Fibroblast of the conjunctiva (primary cell): ENCODE results near the gene MATCAP1.
A peak's percentile ranks its signal among the peaks of the same experiment; 100 is the strongest.

Experiments used
- DNase-seq: peaks from one replicate; pipeline ENCODE4 v3.0.0-alpha.2; 2010; ENCODE audit warnings: low read depth

MATCAP1 gene

DNA sequence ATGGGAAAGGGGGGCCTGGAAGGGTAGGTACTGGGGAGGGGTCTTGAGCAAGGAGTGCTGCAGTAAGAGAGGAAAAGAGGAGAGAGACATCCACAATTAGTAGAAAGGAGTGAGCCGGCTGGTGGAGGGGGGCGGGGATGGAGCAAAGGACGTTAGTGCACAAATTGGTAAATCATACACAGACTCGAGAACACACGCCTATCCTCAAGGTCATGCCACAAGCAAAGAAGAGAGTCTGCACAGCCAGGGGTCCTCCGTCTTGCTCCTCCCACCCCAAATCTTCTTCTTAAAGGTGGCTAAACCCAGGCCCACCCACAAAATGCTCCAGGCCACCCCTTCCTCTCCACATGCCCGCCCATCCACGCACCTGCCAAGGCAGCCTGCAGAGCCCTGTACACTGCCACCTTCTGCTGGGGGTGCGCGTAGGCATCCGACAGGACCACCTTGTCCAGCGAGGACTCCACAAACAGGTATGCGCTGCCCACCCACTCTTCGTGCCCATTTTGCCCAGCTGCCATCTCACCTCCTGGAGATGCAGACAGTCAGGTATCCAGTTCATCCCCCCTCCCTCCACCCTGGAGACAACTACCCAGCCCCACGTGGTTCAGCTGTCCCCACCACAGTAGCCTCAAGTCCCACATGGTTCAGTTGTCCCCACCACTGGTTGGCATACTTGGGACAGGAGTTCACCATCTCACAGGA is 27.5 kb downstream of the MATCAP1 start:
- DNase-seq, result no peak

DNA sequence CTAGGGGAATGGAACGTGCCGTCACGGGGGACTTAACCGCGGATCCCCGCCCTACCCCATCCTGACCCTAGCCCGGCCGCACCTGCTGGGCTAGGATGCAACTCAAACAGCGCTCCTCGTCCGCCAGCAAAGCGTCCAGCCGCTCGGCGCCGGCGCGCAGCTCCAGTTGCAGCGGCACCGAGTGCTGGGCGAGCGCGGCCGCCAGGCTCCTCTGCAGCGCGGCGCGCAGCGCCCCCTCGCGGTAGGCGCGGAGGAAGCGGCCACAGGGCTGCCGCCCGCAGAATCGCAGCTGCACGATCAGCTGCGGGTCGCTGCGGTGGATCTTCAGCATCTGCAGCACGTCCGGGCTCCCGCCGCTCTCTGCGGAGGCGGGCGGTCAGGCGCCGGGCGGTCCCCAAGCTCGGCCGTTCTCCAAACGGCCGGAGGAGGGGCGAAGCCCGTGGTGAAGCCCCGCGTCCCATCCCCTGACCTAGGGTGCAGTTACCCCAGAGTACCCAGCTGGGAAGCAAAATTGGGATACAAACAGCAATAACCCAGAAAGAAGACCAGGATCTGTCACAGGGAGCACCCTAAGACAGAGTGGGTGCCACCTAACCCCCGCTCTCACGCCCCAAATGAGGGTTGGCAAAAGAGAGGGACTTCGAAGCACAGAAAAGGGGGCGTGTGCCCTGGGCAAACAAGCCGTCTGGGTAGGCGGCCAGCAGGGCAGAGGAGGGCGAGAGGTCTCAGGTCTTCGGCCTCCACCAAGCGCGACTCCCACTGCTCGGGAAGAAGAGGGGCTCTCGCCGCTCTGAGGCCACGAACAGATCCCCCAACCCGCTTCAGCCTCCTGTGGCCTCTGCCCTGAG is 28.2 kb downstream of the MATCAP1 start:
- DNase-seq, result peak; percentile 37

DNA sequence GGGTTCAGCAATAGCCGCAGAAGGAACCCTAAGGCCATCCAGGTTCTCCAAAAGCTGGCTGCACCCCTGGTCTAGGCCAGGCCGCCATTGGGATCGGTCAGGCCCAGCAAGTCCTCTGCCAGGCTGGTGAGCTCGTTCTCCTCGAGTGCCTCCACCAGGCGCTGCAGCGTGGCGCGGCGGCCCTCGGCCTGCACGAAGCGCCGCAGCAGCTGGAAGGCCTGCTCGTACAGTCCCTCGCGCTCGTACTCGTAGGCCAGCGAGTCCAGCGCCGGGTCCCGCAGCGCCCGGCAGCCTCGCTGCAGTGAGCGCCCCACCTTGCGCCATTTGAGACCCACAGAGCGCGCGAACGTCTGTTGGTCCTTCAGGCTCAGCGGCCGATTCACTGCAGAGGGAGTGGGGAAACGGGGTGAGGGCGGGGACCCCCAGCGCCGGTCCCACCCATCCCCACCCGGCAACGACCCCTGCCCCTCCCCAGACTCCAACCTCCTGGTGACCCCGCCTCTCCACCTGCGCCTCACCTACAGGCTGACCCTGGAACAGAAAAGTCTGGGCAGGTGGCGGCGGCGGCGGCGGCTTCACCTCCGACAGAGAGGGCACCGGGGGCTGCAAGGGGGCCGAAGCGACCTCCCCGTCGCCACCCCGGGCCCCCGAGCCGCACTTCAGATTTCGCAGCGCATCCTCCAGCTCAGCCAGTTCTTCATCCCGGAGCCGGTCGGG is 29.0 kb downstream of the MATCAP1 start:
- DNase-seq, result no peak

DNA sequence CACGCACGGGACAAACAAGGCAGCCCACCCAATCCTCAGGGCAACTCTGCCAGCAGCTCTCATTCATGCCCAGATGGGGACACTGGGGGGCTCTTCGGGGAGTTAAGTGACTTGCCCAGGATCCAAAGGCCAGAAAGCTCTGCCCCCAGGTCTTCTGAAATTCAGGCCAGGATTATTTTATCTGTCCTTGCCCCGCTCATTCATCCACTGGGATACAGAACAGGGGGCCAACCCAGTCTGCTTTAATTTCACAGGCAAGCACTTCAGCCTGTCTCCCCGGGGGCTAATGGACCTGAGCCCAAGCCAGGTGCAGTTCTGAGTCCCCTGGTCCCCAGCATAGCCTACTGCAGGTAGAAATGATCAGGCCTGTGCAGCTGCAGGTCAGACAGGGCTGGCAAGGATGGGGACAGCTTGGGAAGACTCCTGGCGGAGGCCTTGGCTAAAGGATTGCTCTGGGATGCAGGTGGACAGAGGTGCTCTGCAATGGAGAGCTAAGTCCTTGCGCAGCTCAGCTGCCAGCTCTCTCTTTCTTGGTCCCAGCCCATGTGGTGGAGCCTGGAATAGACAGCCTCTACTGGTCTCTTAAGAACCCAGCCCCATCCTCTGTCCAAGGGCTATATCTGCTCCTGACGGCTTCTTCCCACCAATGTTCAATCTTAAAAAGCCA is 32.2 kb downstream of the MATCAP1 start:
- DNase-seq, result no peak

DNA sequence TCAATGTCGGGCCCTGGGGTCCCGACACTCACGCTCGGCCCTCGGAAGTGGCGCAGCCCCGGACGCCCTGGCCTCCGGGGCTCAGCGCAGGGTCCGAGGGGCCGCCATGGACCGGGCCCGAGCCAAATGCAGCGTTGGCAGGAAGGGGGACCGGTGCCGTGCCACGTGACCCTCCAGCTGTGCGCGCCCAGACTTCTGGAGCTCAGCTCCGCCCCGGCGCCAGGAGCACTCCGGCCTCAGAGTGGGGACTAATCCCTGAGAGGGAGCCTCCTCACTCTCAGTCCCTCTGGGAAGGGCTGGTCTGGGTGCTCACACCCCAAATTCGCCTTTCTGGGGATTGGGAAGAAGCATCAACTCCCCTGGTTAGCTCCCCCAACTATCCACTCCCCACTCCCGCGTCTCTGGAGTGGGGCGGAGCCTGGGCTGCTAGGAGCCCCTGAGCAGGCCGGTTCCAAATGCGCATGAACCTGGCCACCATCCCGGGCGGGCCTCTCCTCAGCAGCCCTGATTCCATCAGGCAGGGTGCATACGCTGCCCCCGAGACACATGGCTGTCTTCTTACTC is 32.8 kb downstream of the MATCAP1 start, which contains the start of gene B3GNT9:
Gene B3GNT9, minus strand, starts transcription at position 166 of the 564 bp plus-strand sequence. CDS start 513 bp downstream, outside the sequence.
- DNase-seq, result peak; percentile 41

DNA sequence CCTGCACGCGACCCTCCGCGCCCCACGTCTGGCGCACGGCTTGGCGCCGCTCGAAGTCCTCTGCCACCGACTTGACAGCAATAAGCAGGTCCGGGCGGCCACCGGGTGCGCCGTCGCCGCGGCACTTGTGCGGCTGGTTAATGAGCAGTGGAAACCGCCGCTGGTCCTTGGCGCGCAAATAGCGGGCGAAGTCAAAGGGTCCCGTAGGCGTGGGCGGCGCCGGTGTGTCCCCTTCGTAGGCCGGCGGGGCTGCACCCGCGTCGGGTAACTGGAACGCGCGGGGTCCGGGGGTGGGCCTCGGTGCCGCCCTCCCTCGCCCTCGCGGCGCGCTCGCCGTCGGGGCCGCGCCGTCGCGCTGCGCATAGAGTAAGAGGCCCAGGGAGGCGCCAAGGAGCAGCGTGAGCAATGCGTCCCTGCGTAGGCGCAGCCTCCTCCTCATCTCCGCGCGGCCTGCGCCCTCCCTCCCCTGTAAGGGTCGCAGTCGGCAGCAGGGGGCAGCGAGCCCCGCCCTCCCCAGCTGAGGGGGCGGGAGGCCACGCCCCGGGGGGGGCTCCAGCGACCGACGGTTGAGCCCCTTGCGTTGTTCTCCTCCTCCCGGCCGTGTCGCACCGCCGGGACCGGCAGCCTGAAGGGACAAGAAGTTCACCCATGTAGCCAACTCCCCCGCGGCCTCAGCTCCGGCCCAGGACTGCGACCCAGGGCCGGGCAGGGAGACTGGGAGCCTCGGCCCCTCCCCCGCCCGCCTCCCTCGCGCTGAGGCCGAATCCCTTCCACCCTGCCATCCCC is 33.5 kb downstream of the MATCAP1 start:
- DNase-seq, result peak; percentile 47

DNA sequence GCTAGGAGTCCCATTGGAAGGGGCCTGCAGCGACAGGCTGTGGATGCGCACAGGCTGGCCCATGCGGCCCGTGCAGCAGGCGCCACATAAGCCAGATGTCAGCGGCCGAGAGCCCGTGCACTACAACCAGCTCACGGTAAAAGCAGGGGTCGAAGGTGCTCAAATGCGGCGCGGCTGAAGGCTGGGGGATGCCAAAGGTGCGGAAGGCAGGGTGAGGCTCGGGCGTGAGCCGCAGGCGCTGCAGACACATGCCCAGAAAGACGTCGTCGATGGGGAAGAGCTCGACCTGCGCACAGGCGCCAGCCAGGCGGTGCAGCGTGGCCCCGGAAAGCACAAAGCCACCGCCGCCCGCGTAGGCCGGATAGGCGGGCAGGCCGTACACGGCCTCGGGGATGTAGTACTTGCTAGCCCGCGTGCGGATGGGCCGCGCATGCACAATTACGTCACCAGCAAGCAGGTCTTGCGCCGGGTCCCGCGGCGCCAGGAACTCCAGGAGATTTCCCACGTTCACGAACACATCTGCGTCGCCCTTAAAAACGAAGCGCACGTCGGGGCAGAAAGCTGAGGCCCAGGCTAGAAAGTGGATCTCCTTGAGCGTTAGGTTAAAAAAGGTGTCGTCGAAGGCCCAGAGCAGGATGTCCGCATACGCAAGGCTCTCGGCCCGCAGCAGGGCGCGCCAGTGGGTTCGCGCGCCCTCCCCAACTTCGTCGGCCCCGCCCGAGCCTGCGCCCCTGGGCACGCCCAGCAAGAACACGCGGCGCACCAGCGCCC is 34.3 kb downstream of the MATCAP1 start:
- no peak for DNase-seq

DNA sequence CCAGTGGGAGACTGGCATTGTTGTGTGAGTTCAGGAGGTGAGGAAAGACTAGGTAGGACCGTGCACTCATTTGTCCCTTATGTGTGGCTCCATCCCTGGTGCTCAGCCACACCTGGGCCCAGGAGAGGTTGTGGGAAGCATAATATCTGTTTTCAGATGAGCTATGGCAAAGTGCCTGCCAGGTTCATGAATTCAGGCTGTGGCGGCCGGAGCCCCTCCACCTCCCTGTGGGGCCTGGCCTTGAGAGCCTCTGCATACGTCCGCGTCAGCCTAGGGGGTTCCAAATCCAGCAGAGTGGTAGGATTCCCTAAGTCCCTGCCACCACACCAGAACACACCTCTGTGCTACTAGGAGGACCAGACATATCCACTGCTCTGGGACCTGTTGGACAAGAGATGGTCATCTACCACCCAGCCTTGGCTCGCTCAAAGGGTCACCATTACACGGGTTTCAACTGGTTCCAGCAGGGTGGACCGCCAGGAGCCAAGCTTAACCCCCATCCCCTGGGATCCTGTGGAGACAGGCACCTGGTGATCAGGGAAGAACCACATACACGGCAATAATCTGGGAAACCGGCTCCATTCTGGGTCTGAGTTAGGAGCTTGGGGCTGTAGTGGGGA is 35.0 kb downstream of the MATCAP1 start:
- no peak for DNase-seq

DNA sequence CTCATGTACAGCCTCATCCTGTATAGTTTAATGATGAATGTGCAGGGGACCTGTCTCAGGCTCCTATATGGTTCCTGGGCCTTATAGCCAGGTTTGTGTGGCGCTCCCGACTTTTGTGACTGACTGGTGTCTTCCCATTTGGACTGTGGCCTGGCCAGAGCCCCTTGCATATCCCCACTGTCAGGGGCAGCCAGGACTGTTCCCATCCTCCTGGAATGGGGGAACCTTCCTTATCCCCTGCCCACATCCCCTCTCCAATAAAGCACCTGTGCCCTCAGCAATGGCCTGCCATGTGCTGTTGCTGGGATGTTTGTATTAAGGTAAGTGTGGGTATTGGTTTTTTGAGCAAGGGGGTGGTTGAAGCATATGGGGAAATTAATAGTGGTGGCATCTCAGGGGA is 35.5 kb downstream of the MATCAP1 start:
- DNase-seq, result no peak

DNA sequence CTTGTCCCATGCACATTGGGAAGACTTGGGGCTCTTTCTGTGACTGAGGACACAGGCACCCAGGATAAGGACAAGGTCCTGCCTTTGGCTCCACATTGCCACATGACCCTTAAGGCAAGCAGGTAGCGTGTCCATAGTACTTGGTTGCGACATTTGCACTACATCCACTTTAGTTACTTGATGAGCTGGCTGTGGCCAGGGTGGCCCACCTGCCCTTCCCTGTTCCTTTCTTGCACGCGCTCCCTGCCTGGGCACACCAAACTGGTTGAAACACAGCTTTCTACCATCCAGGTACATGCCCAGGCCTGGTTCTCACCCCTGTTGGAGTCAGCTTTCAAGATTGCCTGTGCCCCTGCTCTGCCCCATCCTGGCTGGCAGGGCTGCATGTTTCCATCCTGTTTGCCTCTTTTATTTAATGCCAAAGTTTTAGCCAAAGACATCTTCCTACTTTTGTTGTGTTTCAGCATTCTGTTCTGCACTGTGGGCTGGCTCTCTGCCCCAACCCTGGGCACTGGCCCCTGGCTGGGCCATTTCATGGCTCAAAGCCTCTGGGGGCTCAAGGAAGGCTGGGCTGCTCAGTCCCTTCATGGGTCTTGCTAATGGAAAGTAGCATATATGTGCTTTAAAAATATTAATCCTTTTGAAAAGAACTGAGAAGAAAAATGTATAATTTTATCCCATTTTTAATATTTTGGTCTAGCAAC is 36.2 kb downstream of the MATCAP1 start:
- DNase-seq, result no peak

DNA sequence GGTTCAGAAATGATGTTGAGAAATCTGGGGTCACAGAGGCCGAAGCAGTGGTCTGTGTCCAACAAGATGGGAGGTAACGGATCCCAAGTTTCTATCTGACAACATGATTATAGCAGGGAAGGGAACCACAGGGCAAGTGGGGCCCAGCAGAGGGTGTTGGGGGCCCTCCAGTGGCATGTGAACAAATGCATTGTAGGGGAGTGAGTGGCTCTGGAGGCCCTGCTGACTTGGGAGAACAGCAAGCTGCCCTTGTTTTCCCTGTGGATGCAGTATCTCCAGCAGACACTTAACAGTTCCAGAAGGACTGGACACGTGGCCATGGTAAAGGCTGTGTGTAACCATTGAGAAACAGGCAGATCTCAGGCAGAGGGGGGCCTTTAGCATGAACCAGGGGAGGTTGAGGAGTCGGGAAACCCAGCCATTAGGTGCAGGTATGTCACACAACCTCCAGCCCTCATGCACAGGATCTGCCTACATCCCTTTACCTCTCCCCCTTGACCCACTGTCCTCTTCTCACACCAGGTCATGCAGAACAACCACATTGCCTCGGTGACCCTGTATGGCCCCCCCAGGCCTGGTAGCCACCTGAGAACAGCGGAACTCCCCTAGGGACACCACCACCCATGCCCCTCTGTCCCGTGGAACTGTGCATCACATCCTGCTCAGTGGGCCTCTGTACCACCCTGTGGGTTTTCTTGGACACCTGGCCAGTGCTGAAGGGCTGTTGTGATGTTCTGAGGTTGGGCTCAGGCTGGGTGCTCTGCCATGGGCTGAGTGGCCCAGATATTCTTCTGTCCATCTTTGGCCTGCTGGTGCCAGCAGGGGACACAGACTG is 37.0 kb downstream of the MATCAP1 start:
- no peak for DNase-seq

DNA sequence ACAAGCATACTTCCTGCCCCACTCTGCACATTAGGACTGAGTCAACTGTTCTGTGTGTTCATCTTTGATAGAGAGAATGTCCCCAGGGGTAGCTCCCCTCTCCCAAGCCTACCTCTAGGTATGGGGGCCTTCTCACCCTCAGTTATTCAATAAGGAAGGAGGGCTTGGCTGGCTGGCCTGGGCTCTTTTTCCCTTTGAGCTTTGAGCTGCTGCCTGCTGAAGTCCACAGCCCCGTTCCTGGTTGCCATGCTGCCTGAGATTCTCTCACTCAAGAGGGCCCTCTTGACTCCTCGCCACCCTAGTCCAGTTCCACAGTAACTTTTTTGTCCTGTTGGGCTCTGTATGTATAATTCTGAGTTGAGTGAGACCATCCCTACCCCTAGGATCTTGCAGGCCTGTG is 38.0 kb downstream of the MATCAP1 start:
- DNase-seq, result no peak

DNA sequence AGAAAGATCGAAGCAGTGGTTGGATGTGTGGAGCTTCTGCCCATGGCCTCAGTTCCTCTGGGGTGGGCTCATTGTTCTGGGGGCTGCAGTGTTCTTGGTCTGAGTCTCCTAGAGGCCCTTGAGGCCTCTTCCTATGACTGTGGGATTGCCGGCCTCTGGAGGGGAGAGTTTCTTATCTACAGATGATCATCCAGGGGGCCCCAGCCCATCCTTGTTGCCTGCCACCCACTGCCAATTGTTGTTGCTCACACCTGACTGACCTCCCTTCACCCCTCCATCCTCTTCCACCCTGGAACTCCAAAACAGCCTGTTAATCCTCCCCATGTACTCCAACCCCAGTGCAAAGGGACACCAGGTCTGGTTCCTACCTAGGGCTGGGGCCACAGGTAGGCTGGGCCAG is 38.8 kb downstream of the MATCAP1 start:
- DNase-seq, result no peak

DNA sequence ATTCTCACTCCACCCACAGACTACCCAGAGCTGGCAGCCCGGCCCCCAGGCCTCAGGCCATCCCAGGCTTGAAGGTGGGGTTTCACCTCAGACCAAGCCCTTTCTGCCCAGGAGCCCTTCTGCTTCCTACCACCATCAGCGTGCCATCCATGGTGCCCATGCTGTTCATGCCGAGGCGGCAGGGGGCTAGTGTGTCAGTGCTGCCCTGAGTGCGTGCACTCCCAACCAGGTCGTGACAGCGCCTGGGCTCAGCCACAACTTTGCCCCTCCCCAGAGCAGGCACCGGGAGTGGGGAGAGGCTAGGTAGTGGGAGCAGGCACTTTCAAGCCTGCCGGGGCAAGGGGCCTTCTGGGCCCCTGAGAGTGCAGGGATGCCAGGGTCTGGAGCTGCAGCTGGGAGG is 41.4 kb downstream of the MATCAP1 start:
- DNase-seq, result no peak

DNA sequence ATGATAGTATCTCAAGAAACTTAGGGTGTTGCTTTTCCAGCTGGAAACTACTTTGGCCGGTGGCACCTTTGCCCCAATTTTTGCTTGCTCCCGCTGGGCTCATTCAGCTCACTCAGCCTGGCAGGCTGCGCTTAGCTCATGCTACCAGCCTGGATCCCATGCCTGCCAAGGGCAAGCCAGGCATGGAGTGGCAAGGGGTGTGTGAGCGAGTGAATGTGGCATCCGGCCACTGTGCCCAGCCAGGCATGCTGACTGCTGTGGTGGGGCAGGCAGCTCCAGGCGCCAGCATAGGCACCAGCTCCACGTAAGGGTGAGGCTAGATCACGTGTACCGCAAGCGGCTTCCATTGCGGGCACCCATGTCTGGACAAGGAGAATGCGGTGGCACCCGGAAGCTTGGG is 42.4 kb downstream of the MATCAP1 start:
- no peak for DNase-seq

DNA sequence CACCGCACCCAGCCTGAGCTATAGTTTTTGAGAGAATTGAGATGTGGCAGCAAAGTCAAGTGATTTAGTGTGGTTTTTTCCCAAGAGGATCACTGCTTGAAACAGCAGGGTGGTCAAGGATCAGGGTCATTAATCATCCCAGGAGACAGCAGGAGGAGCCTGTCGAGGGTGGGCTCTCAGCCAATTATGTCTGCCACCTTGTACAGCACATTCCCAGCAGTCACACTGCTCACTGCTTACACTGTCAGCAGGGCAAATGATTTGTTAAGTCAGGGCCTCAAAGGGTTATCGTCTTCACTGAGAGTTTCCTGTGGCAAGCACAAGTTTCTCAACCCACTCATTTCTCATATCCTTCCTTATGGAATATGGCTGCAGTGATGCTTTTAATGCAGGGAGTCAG is 46.2 kb downstream of the MATCAP1 start:
- DNase-seq, result no peak

DNA sequence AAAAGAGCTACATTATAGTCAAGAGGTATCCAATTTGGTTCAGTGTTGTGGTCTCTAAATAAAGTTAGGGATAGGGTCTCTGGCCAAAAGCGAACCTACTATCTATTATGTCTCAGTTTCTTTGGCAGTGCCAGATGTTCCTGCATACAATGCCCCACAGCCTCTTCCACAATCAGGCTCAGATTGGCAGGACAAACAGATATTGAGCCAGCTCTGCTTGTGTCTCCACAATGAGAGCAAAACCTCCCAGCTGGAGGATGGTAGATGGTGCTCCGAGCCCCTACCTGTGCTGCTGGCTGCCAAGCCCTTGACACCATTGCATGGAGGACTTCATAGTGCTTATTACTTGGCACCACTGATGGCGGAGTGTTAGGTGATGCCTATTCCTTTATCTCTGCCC is 54.3 kb downstream of the MATCAP1 start:
- DNase-seq, result no peak

DNA sequence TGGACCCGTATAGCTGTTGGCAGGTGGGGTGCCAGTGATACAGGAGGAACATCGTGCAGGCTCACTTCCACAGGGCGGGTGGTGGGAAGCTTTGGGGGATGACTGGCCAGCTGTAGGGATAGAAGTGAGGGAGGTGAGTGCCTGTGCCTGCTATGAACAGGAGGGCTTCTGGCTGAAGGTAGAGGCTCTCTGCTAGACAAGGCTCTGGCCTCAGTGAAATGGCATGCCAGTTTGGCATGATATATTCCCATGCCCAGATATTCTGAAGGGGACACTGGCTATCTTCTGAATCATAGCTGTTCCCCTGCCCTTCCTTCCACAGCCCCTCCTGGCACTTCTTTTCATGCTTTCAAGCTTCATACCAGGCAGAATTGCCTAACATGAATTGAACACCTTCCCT is 54.9 kb downstream of the MATCAP1 start:
- no peak for DNase-seq
